ENCODE results near the gene MORC2. TPM values are rescaled to one million over a fixed set of nuclear protein-coding genes. Genes with fewer than 3 reads are reported as not detected.

The MORC2 gene
- total and polyA plus RNA-seq, 2 of the 13 experiments (the other 11 are each of a cell fraction or from before 2014, with no cell fraction given) = 11.9 to 18.3 TPM

GRCh38 chr22:30989474-30989873 is 20.9 kb upstream of the MORC2 start:
- Histone ChIP-seq H3K27ac (ENCODE audit: extremely low read length, insufficient read depth, low read length) (no peak overlapping the region), H3K36me3 (replicated peaks in 1 of 2; ENCODE audit: control insufficient read depth in 1 of 2, insufficient read depth in 2 of 2, low read length in 2 of 2) (no peaks in the 10 kb centered on the region), H3K79me2 (ENCODE audit: insufficient read depth, low read length) (no peaks in the 10 kb centered on the region), H4K20me1 (ENCODE audit: insufficient read depth, low read length) (no peaks in the 10 kb centered on the region), H3K9ac (ENCODE audit: insufficient read depth, low read depth, low read length) (no peak overlapping the region), H3K4me1 (ENCODE audit: insufficient read depth, low read length) (peaks cover 25% of the 10 kb centered on the region), H3K9me3 (ENCODE audit: low read length) (no peaks in the 10 kb centered on the region), H3K27me3 (ENCODE audit: control insufficient read depth in 1 of 2, insufficient read depth in 2 of 2, low read length in 2 of 2) (peaks cover 0 to 5% of the 10 kb centered on the region in 2 experiments; a peak in 1 of 5 replicates), H2AFZ (ENCODE audit: low read length) (no peak overlapping the region), H3K4me3 (replicated peaks in 1 of 3; ENCODE audit: insufficient read depth in 1 of 3, low read depth in 2 of 3, low read length in 3 of 3) (no peak overlapping the region), H3K4me2 (ENCODE audit: low read depth, low read length) (no peak overlapping the region)
- no peak for DNase-seq (ENCODE audit: low spot score)
- in situ Hi-C loops (cut with HindIII; ENCODE audit: extremely low pct_ligation_motif_present, low pct_unique_long_range_greater_than_20kb) (no loop called here), intact Hi-C loops (cut with micrococcal nuclease; ENCODE audit: unreplicated experiment) (no loop called here)
- no TSS peak for BruUV-seq (replicated peaks)
- no peak for ATAC-seq
- ChIA-PET CTCF (ENCODE audit: low intra/inter-chr PET ratio, low total read pairs) (no interaction called here), POLR2A (no interaction called here)
- FAIRE-seq = no peak
- TF ChIP-seq ZNF281 (CRISPR knock-in tag; IDR thresholded peaks at IDR 0.05; ENCODE audit: borderline replicate concordance) (no peak), NFRKB (IDR thresholded peaks at IDR 0.05) (no peak), ZNF672 (CRISPR knock-in tag; IDR thresholded peaks at IDR 0.05) (no peak), THAP9 (CRISPR knock-in tag; IDR thresholded peaks at IDR 0.05; ENCODE audit: borderline replicate concordance) (no peak), IRX3 (CRISPR knock-in tag; IDR thresholded peaks at IDR 0.05; ENCODE audit: borderline replicate concordance, low read depth) (no peak), ARID5B (CRISPR knock-in tag; IDR thresholded peaks at IDR 0.05) (no peak), PLSCR1 (CRISPR knock-in tag; IDR thresholded peaks at IDR 0.05; ENCODE audit: borderline replicate concordance) (no peak), MLXIP (CRISPR knock-in tag; IDR thresholded peaks at IDR 0.05; ENCODE audit: borderline replicate concordance) (no peak), SRY (CRISPR knock-in tag; IDR thresholded peaks at IDR 0.05) (no peak), ZNF337 (CRISPR knock-in tag; IDR thresholded peaks at IDR 0.05; ENCODE audit: borderline replicate concordance, low read depth) (no peak), RBM39 (IDR thresholded peaks at IDR 0.05; ENCODE audit: low read depth, low read length, poor library complexity, severe bottlenecking) (no peak)

Measured in HepG2 (cell line).